IMR-90 (cell line): Measurements from ENCODE around the gene HSD17B10. TPM values are rescaled to one million over a fixed set of nuclear protein-coding genes. Genes with fewer than 3 reads are reported as not detected.
A peak's percentile ranks its signal among the peaks of the same experiment; 100 is the strongest.

Experiments
- ATAC-seq: fragments of 200-7000 bp; cut with Tn5 transposase; 2 replicates; pipeline ENCODE4 v1.9.1; 2020; ENCODE audit warnings: low read depth, mild to moderate bottlenecking, moderate library complexity
- BruUV-seq: library from RNA; stranded (reverse); fragments of 400-500 nt; replicated peaks from 2 replicates; lab custom pipeline; 2021; lab: Mats Ljungman, UMichigan
- CTCF ChIA-PET: fragments of 300-600 bp; formaldehyde crosslinking; extraction: SDS; loops from one replicate; lab custom pipeline; 2021; ENCODE audit warnings: antibody characterized with exemption; lab: Yijun Ruan, JAX
- POLR2A ChIA-PET: fragments of 300-600 bp; sonication (Branson Sonifier 250); formaldehyde crosslinking; loops from one replicate; lab custom pipeline; 2022; ENCODE audit warnings: antibody characterized with exemption; ENCODE audit not compliant: unreplicated experiment; lab: Charles Lee
- DNase-seq: peaks from one replicate; pipeline ENCODE4 v3.0.0; 2013
- H2AFZ ChIP-seq: replicated peaks from 2 replicates; pipeline ENCODE3; 2013; ENCODE audit warnings: low read length, mild to moderate bottlenecking; ENCODE audit not compliant: poor library complexity
- H2AK5ac ChIP-seq: 2 replicates; pipeline ENCODE4 v1.6.1; 2013; ENCODE audit warnings: low read depth, low read length, inconsistent platforms
- H2AK9ac ChIP-seq: replicated peaks from 2 replicates; pipeline ENCODE3; 2013; ENCODE audit warnings: mild to moderate bottlenecking, low read depth, low read length, moderate library complexity; ENCODE audit not compliant: poor library complexity
- H2BK120ac ChIP-seq: 2 replicates; pipeline ENCODE4 v1.6.1; 2013; ENCODE audit warnings: low read depth, low read length, inconsistent platforms
- H2BK15ac ChIP-seq: 3 replicates; pipeline ENCODE4 v1.6.1; 2013; ENCODE audit warnings: low read depth, low read length, inconsistent platforms
- H2BK20ac ChIP-seq: 2 replicates; pipeline ENCODE4 v1.6.1; 2013; ENCODE audit warnings: low read depth, mild to moderate bottlenecking, inconsistent platforms, low read length, moderate library complexity
- H2BK5ac ChIP-seq: 2 replicates; pipeline ENCODE4 v1.6.1; 2013; ENCODE audit warnings: mild to moderate bottlenecking, low read depth, low read length, inconsistent platforms; ENCODE audit not compliant: poor library complexity, severe bottlenecking
- H3K14ac ChIP-seq: replicated peaks from 2 replicates; pipeline ENCODE4 v1.6.1; 2013; ENCODE audit warnings: low read depth, low read length, inconsistent platforms
- H3K18ac ChIP-seq: 2 replicates; pipeline ENCODE4 v1.6.1; 2013; ENCODE audit warnings: low read depth, low read length, control low read depth
- H3K23ac ChIP-seq: 2 replicates; pipeline ENCODE4 v1.6.1; 2013; ENCODE audit warnings: low read depth, low read length, inconsistent platforms
- H3K27ac ChIP-seq: 2 replicates; pipeline ENCODE4 v1.5.1; 2013; ENCODE audit warnings: mild to moderate bottlenecking, control low read depth, low read length; ENCODE audit not compliant: insufficient read depth
- H3K27me3 ChIP-seq: 2 replicates; pipeline ENCODE4 v1.6.1; 2013; ENCODE audit warnings: low read length; ENCODE audit not compliant: control insufficient read depth, insufficient read depth
- H3K36me3 ChIP-seq: 2 replicates; pipeline ENCODE4 v1.6.1; 2013; ENCODE audit warnings: low read length, mixed read lengths; ENCODE audit not compliant: control insufficient read depth, insufficient read depth
- H3K4ac ChIP-seq: 2 replicates; pipeline ENCODE4 v1.6.1; 2013; ENCODE audit warnings: low read depth, low read length, inconsistent platforms
- H3K4me1 ChIP-seq: 2 replicates; pipeline ENCODE4 v1.6.1; 2013; ENCODE audit warnings: low read length, mixed read lengths; ENCODE audit not compliant: control insufficient read depth, insufficient read depth
- H3K4me2 ChIP-seq: 2 replicates; pipeline ENCODE4 v1.6.1; 2013; ENCODE audit warnings: low read depth, mild to moderate bottlenecking, control low read depth, low read length, moderate library complexity
- H3K4me3 ChIP-seq: 2 replicates; pipeline ENCODE4 v1.5.1; 2013; ENCODE audit warnings: low read depth, mild to moderate bottlenecking, control low read depth, low read length, moderate library complexity; ENCODE audit not compliant: insufficient read depth
- H3K56ac ChIP-seq: 2 replicates; pipeline ENCODE4 v1.6.1; 2013; ENCODE audit warnings: low read length, inconsistent platforms; ENCODE audit not compliant: insufficient read depth; ENCODE audit errors: extremely low read depth
- H3K79me1 ChIP-seq, 2 experiments: 2 replicates each; pipeline ENCODE4 v1.6.1; 2013; ENCODE audit warnings: low read length in 2 of 2, inconsistent platforms in 1 of 2, low read depth in 1 of 2
- H3K9ac ChIP-seq: 2 replicates; pipeline ENCODE4 v1.6.1; 2013; ENCODE audit warnings: low read depth, low read length, control low read depth
- H3K9me1 ChIP-seq: 2 replicates; pipeline ENCODE4 v1.6.1; 2013; ENCODE audit warnings: low read length, inconsistent platforms; ENCODE audit not compliant: insufficient read depth
- H3K9me3 ChIP-seq: 2 replicates; pipeline ENCODE4 v1.6.1; 2013; ENCODE audit warnings: low read length; ENCODE audit not compliant: control insufficient read depth, insufficient read depth
- H4K20me1 ChIP-seq: 2 replicates; pipeline ENCODE4 v1.6.1; 2013; ENCODE audit warnings: low read length, inconsistent platforms; ENCODE audit not compliant: insufficient read depth
- H4K5ac ChIP-seq: 2 replicates; pipeline ENCODE4 v1.6.1; 2013; ENCODE audit warnings: mild to moderate bottlenecking, low read depth, low read length, control low read depth
- H4K8ac ChIP-seq, 2 experiments: 2 replicates each; pipeline ENCODE4 v1.6.1; 2013; ENCODE audit warnings: low read depth in 2 of 2, low read length in 2 of 2, control low read depth in 1 of 2, inconsistent platforms in 1 of 2
- H4K91ac ChIP-seq: 2 replicates; pipeline ENCODE4 v1.6.1; 2013; ENCODE audit warnings: low read depth, low read length, inconsistent platforms; ENCODE audit not compliant: insufficient read depth
- BHLHE40 ChIP-seq: fragments of 150-350 bp; IDR thresholded peaks from 2 replicates; pipeline ENCODE4 v1.6.1; 2016; ENCODE audit warnings: mild to moderate bottlenecking, low read depth, low read length
- CEBPB ChIP-seq: IDR thresholded peaks from 2 replicates; pipeline ENCODE4 v1.6.1; 2012; ENCODE audit warnings: low read depth, low read length, improper control_type of control experiment
- FOS ChIP-seq: fragments of 150-350 bp; IDR thresholded peaks from 2 replicates; pipeline ENCODE4 v1.6.1; 2016; ENCODE audit warnings: low read depth, low read length
- NFE2L2 ChIP-seq: fragments of 150-350 bp; IDR thresholded peaks from 2 replicates; pipeline ENCODE4 v1.6.1; 2016; ENCODE audit warnings: low read depth, mild to moderate bottlenecking, low read length
- WGBS, 2 experiments: methylation state at CpG; one replicate each; pipeline versions ENCODE4 v1.1.5 to v1.1.7; 2013; ENCODE audit warnings: missing lambda C conversion rate in 2 of 2; ENCODE audit not compliant: insufficient read length in 1 of 2; ENCODE audit errors: extremely low coverage in 2 of 2; 5-methylcytosine and 5-hydroxymethylcytosine counted together
- dilution Hi-C: fragments of 300-500 bp; cut with HindIII; formaldehyde crosslinking; loops from one replicate; pipeline ENCODE4 v1.14.3; 2018; ENCODE audit warnings: low sequenced_read_pairs; ENCODE audit not compliant: unreplicated experiment
- in situ Hi-C: fragments of 300-500 bp; cut with MboI; formaldehyde crosslinking; loops from 3 replicates; pipeline ENCODE4 v1.14.3; 2019; ENCODE audit warnings: low sequenced_read_pairs, inconsistent platforms, mixed read lengths
- intact Hi-C: fragments of 100-400 bp; cut with micrococcal nuclease; formaldehyde crosslinking; loops from 2 replicates; pipeline ENCODE4 v1.10.0; 2022
- polyA plus RNA-seq, 3 experiments: library from polyadenylated mRNA; depleted of rRNA; stranded (reverse); fragments of >200 nt; gene quantifications; 2 replicates each; pipeline ENCODE4 v1.2.3, GENCODE V29; 2012; ENCODE audit warnings: low replicate concordance in 1 of 3
- total RNA-seq: library from RNA; depleted of rRNA; stranded (reverse); fragments of >200 nt; gene quantifications from 2 replicates; pipeline ENCODE4 v1.2.3, GENCODE V29; 2012

Gene HSD17B10
- total and polyA plus RNA-seq, 2 of the 4 experiments (the other 2 are of a cell fraction), result 99.8 to 118 TPM

- peak overlapping the region; percentile 49; the same call in 1 of the 2 replicates for H3K9ac ChIP-seq
- intact Hi-C loops (no loop called here), in situ Hi-C loops (loop anchor here (10.0 kb wide), 1 partner anchor 56 kb away; no protein-coding TSS in a partner anchor)
These were observed 6.7 kb upstream of the HSD17B10 start for GRCh38 chrX:53440621-53441517.

More at GRCh38 chrX:53440621-53441517, 6.7 kb upstream of the HSD17B10 start:
- Histone ChIP-seq H2BK20ac (no peak overlapping the region), H3K4me2 (peak overlapping the region; percentile 73), H3K79me1 (no peaks in the 10 kb centered on the region), H3K36me3 (no peaks in the 10 kb centered on the region), H2AFZ (peak overlapping the region; percentile 90), H3K56ac (peak overlapping the region; percentile 44; the same call in 1 of the 2 replicates), H4K91ac (peak overlapping the region; percentile 73; the same call in 1 of the 2 replicates), H3K27ac (peak overlapping the region; percentile 70), H3K23ac (0 out of 2 replicates have a peak overlapping the region, but pooled peaks have one; percentile 23), H3K27me3 (peaks cover 18% of the 10 kb centered on the region), H3K9me3 (no peaks in the 10 kb centered on the region), H3K4ac (peak overlapping the region; percentile 67), H3K4me3 (peak overlapping the region; percentile 37), H3K4me1 (peaks cover 4% of the 10 kb centered on the region; the same call in 1 of the 2 replicates), H3K18ac (peak overlapping the region; percentile 30), H2BK5ac (peak overlapping the region; percentile 4), H2BK15ac (peak overlapping the region; percentile 48; the same call in 1 of the 3 replicates), H4K20me1 (no peaks in the 10 kb centered on the region), H2AK5ac (peak overlapping the region; percentile 45; the same call in 1 of the 2 replicates), H4K5ac (peak overlapping the region; percentile 14; the same call in 1 of the 2 replicates), H2BK120ac (peak overlapping the region; percentile 85), H4K8ac (peak overlapping the region; percentile 83 to 93; a peak in 3 of 4 replicates), H2AK9ac (no peak overlapping the region), H3K9me1 (no peaks in the 10 kb centered on the region; the same call in 1 of the 2 replicates), H3K14ac (peak overlapping the region; percentile 3; the same call in 1 of the 2 replicates)
- ChIA-PET POLR2A (no interaction called here), CTCF (interaction anchor here (0.6 kb wide), 1 partner anchor 460 kb away, joined by 3 read pairs; no protein-coding TSS in a partner anchor)
- ATAC-seq (peak; percentile 58), DNase-seq (peak; percentile 34)
- 20% methylated on average over 2 of the region's 39 CpGs; no CpG with 5 or more reads in 1 of the 2 experiments for WGBS, 2 experiments
- TF ChIP-seq BHLHE40 (no peak), FOS (peak; percentile 31; the same call in 1 of the 2 replicates), NFE2L2 (no peak), CEBPB (peak; percentile 89)
- dilution Hi-C loops, result no loop called here
- BruUV-seq, result no TSS peak
